HG03342 (cell line): Measurements from ENCODE around the gene GJC3.

ENCODE experiments used
- ATAC-seq: cut with Tn5 transposase; IDR thresholded peaks from one replicate; pipeline ENCODE4 v1.9.1; 2021; ENCODE audit warnings: mild to moderate bottlenecking, moderate library complexity; ENCODE audit not compliant: unreplicated experiment

Gene GJC3

GRCh38 chr7:99876491-99876890 is 52.9 kb downstream of the GJC3 start:
- ATAC-seq, result no peak
